WERI-Rb-1 (cell line): Measurements from ENCODE around the gene CHAMP1.
A peak's percentile ranks its signal among the peaks of the same experiment; 100 is the strongest.

Experiments
- DNase-seq: peaks from one replicate; pipeline ENCODE4 v3.0.0-alpha.2; 2020
- H3K27ac ChIP-seq: fragments of 250-450 bp; sonication (Bioruptor Pico); 2 replicates; pipeline ENCODE4 v1.5.1; 2020; ENCODE audit warnings: mild to moderate bottlenecking, moderate library complexity
- H3K27me3 ChIP-seq: fragments of 250-450 bp; sonication (Bioruptor Pico); 2 replicates; pipeline ENCODE4 v1.5.1; 2021; ENCODE audit warnings: mild to moderate bottlenecking, low read depth, moderate library complexity; ENCODE audit not compliant: insufficient read depth, severe bottlenecking
- H3K36me3 ChIP-seq: fragments of 250-450 bp; sonication (Bioruptor Pico); 2 replicates; pipeline ENCODE4 v1.5.1; 2020; ENCODE audit warnings: mild to moderate bottlenecking, moderate library complexity
- H3K4me3 ChIP-seq: 2 replicates; pipeline ENCODE4 v1.5.1; 2011; ENCODE audit warnings: low read depth, mild to moderate bottlenecking, control low read depth, low read length
- H3K9me3 ChIP-seq: fragments of 250-450 bp; sonication (Bioruptor Pico); 2 replicates; pipeline ENCODE4 v1.5.1; 2021; ENCODE audit warnings: mild to moderate bottlenecking, moderate library complexity; ENCODE audit not compliant: severe bottlenecking
- CTCF ChIP-seq: IDR thresholded peaks from 2 replicates; pipeline ENCODE4 v1.5.1; 2011; ENCODE audit warnings: low read depth, mild to moderate bottlenecking, control low read depth, inconsistent platforms, low read length

CHAMP1 gene

GRCh38 chr13:114321256-114321655 is 7.0 kb downstream of the CHAMP1 start:
- no peak for TF ChIP-seq CTCF

GRCh38 chr13:114323349-114323748 is 9.0 kb downstream of the CHAMP1 start:
- no peaks in the 10 kb centered on the region for H3K27me3 ChIP-seq
- no peak overlapping the region for H3K4me3 ChIP-seq
- H3K9me3 ChIP-seq: no peaks in the 10 kb centered on the region
- H3K27ac ChIP-seq: no peak overlapping the region
- no peak for DNase-seq
- TF ChIP-seq CTCF: no peak
- H3K36me3 ChIP-seq: peaks cover 87% of the 10 kb centered on the region

More at GRCh38 chr13:114321256-114321655, 7.0 kb downstream of the CHAMP1 start:
- no peak for DNase-seq
- Histone ChIP-seq H3K4me3 (no peak overlapping the region), H3K27me3 (no peaks in the 10 kb centered on the region), H3K9me3 (no peaks in the 10 kb centered on the region), H3K36me3 (peaks cover 90% of the 10 kb centered on the region), H3K27ac (no peak overlapping the region)

GRCh38 chr13:114324334-114324733 is 10.0 kb downstream of the CHAMP1 start:
- no peak for TF ChIP-seq CTCF
- H3K27me3 ChIP-seq: no peaks in the 10 kb centered on the region
- no peak for DNase-seq
- peaks cover 89% of the 10 kb centered on the region for H3K36me3 ChIP-seq
- no peak overlapping the region for H3K27ac ChIP-seq
- no peak overlapping the region for H3K4me3 ChIP-seq
- H3K9me3 ChIP-seq: no peaks in the 10 kb centered on the region

- no peak overlapping the region for H3K27ac ChIP-seq
- H3K9me3 ChIP-seq: no peaks in the 10 kb centered on the region
- H3K4me3 ChIP-seq: no peak overlapping the region
- no peak for DNase-seq
- no peaks in the 10 kb centered on the region for H3K27me3 ChIP-seq
- TF ChIP-seq CTCF: no peak
- peaks cover 75% of the 10 kb centered on the region for H3K36me3 ChIP-seq
These were observed 11.4 kb downstream of the CHAMP1 start for GRCh38 chr13:114325729-114326128.

- no peak overlapping the region for H3K4me3 ChIP-seq
- no peaks in the 10 kb centered on the region for H3K27me3 ChIP-seq
- H3K36me3 ChIP-seq: peaks cover 54% of the 10 kb centered on the region
- H3K9me3 ChIP-seq: no peaks in the 10 kb centered on the region
- H3K27ac ChIP-seq: peak overlapping the region; percentile 47
- TF ChIP-seq CTCF: no peak
- peak; percentile 84 for DNase-seq
These were observed 13.7 kb downstream of the CHAMP1 start for GRCh38 chr13:114328034-114328433.

- Histone ChIP-seq H3K27me3 (no peaks in the 10 kb centered on the region), H3K36me3 (peaks cover 48% of the 10 kb centered on the region), H3K9me3 (no peaks in the 10 kb centered on the region), H3K4me3 (no peak overlapping the region), H3K27ac (peak overlapping the region; percentile 47)
- TF ChIP-seq CTCF: no peak
- no peak for DNase-seq
These were observed 14.3 kb downstream of the CHAMP1 start for GRCh38 chr13:114328595-114328994.
